Measurements from ENCODE around the gene CA10.

CA10 gene

DNA sequence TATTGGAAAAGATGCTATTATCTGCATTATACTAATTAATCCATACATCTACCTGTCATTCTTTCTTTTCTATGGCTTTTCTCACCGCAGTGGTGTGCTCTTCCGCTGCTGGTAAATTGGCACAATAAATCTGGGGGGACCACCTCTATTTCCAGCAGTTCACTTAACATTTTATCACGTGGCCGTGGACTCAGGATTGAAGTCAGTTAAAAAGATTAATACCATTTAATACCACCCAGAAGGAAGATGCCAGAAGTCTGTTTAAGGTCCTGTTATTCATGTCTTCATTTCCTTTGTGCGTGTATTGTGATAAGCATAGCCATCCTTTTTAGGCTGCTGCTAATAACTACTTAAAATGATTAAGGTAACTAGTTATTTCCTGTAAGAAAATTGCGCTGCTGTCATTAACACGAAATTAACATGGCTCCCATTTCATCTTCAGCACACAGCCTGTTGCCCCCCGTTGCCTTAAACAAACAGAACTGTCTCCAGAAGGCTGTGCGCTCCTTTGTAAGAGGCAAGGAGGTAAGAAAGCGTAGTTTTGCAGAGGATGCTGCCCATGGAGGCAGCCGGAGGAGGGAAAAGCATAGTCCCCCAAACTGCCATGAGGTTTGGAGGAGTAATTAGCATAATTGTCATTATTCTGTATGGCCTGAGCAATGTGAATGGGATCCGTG is 483.8 kb downstream of the CA10 start:
- DNase-seq (ENCODE audit: low spot score) = no peak

DNA sequence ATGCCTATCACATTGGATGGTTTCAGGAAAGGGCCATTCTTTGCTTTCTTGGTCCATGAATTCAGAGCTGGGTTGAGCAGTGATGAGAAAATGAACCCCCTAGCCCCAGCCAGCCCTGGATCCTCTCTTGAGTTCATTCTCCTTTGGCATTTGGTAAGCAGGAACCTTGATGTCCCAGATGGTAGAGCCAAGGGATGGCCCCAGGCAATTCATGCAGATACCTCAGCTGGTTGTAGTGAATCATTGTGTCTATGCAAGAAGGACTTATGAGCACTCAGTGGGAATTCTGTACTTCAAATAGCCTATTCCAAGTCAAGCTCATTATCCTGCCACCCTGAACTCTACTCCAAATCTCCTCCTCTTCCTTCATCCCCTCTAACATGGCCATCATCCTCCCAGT is 485.4 kb downstream of the CA10 start:
- DNase-seq (ENCODE audit: low spot score) = no peak

- DNase-seq (ENCODE audit: low spot score) = no peak
Observed at GRCh38 chr17:51672065-51672464, 486.4 kb downstream of the CA10 start.

DNA sequence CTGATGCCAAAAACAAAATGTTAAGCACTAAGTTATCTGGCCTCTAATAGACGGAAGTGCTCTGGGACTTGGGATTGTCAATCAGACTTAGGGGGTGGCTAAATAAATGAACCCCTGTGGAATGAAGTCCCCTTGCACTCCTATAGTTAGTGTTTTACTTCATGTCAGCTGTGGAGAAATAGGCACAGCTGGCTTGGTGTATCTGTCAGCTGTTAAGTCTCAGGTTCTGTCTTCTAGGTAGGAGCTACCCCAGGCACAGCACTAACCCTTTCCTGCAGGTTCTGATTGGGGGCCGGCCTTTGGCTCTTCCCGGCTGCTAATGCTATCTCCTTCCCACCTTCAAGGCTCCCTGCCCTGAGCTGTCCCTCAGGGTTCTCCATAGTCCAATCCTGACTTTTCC is 487.6 kb downstream of the CA10 start:
- no peak for DNase-seq (ENCODE audit: low spot score)

DNA sequence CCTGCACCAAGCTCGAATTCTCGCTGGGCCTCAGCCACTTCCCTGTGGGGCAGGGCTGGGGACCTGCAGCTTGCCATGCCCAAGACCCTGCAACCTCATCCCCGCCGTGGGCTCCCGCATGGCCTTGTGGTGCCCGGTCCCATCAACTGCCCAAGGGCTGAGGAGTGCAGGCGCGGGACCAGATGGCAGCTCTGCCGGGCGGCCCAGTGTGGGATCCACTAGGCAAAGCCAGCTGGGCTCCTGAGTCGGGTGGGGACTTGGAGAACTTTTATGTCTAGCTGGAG is 489.6 kb downstream of the CA10 start:
- no peak for DNase-seq (ENCODE audit: low spot score)

- no peak for DNase-seq (ENCODE audit: low spot score)
Observed at GRCh38 chr17:51668155-51668962, 490.2 kb downstream of the CA10 start.

- no peak for DNase-seq (ENCODE audit: low spot score)
Observed at GRCh38 chr17:51667706-51668083, 490.8 kb downstream of the CA10 start.

- no peak for DNase-seq (ENCODE audit: low spot score)
Observed at GRCh38 chr17:51666971-51667705, 491.4 kb downstream of the CA10 start.

GRCh38 chr17:51662204-51663056 is 496.1 kb downstream of the CA10 start:
- DNase-seq (ENCODE audit: low spot score) = no peak

GRCh38 chr17:51661403-51661802 is 497.1 kb downstream of the CA10 start:
- DNase-seq (ENCODE audit: low spot score) = no peak

GRCh38 chr17:51660266-51660665 is 498.2 kb downstream of the CA10 start:
- no peak for DNase-seq (ENCODE audit: low spot score)

DNA sequence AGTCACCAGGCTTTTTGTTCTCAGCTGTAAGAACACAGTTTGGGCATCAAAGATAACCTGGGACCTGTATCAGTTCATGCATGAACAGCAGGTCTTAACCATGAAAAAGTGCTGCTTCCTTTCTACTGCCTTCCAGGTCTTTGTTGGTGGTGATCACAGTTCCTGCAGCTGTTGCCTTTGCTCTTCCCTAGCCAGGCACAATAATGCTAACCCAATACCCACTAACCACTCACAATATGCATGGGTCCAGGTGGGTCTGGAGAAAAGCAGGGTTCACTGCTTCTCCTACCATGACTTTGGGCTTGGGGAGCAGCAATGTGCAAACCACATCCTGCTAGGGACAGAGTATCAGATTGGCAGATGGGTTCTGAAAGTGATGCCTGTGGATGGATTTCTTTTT is 501.3 kb downstream of the CA10 start:
- no peak for DNase-seq (ENCODE audit: low spot score)

GRCh38 chr17:51653878-51654277 is 504.6 kb downstream of the CA10 start:
- DNase-seq (ENCODE audit: low spot score) = no peak

DNA sequence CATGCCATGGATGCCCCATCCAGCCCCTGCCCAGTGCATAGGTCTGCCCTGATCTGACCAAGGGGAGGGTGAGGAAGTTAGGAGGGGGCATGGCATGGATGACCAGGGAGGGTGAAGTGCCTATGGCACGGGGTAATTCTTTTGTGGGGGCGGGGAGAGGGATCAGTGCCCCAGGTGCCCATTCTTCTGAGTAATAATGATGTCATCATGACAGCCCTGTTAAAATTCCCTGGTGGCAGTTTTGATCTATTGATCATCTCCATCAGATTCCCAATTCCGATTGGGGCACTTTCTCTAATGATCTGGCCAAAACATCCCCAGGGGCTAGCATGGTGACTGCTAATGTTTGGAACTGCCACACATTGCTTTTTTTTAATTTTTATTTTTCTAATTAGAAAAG is 506.0 kb downstream of the CA10 start:
- no peak for DNase-seq (ENCODE audit: low spot score)

DNA sequence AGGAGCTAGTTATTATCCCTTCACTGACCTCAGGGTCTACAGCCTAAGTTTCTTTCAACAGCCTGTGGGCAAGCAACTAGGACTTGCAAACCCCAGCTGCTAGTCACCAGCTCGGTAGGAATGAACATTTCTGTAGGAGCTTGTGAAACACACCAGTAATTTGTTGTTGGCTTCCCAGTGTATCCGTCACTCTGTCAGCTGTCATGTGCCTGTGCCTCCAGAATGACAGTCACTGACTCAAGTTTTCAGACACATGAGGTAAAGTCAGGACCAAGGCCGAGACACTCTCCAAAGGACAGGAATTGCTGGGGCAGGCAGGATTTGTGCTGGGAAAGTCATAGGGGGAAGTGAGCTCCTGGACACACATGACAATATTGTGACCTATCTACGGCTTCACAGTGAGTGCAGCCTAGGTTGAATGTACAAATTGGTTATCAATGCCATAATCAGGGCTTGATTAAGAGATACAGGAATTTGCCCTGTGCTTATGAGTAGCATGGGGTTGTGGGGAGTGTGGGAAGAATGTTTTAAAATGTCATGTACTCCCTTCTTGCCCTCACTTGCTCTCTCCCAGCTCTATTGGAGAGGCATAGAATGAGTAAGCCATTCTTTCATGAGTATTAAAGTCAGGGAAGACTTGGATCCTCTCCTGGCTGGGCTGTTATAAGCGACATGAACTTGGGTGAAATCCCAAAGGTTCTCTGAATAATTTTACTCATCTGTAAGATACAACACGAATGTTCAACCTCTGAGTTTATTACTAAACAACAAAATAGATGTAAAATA is 506.8 kb downstream of the CA10 start:
- no peak for DNase-seq (ENCODE audit: low spot score)

DNA sequence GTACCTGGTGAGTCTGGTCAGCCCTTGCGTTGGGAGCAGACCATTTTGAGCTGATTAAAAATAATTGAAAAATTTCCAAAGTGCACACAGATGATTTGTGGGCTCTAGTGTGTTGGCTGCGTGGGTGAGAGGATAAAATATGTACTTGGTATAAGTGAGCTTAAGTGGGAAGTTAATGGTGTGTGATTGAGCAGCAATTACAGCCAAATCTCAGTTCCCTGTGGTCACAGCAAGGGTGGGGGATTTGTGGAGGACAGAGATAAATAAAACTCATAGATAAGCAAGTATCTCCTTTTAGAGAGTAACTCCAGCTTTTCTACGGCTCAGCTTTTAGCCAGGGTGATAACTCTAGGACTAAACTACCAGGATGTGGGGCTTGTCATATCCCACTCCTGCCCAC is 507.7 kb downstream of the CA10 start:
- no peak for DNase-seq (ENCODE audit: low spot score)

GRCh38 chr17:51650202-51650601 is 508.3 kb downstream of the CA10 start:
- DNase-seq (ENCODE audit: low spot score) = no peak

- no peak for DNase-seq (ENCODE audit: low spot score)
Observed at GRCh38 chr17:51647826-51648225, 510.7 kb downstream of the CA10 start.

DNA sequence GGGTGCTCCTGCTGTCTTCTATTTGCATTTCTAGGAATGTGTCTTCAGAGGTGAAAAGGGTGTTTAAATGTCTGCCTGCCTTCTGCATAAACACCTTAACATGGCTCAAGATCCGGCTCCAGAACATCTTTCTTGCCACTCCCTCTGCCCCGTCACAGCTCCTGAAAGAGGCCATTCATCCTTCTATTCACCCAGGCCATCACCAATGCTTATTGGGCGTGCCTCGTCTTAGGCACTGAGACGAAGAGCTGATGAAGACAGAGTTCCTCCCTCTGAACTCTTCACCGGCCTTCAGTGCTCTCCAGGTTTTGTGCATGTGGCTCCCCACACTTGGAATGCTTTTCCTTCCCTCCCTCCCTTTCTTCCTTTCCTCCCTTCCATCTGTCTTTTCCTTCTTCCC is 511.4 kb downstream of the CA10 start:
- no peak for DNase-seq (ENCODE audit: low spot score)

GRCh38 chr17:51646539-51646938 is 512.0 kb downstream of the CA10 start:
- no peak for DNase-seq (ENCODE audit: low spot score)

GRCh38 chr17:51645056-51645455 is 513.5 kb downstream of the CA10 start:
- no peak for DNase-seq (ENCODE audit: low spot score)
